IPS-NIHi7 (cell line): ENCODE data around the gene TIMELESS.
A peak's percentile ranks its signal among the peaks of the same experiment; 100 is the strongest.
"Not testable (repeated sequence)": the region's sequence is repeated elsewhere in the genome, so short reads cannot be mapped to it uniquely, and the experiment has no call there.

Source experiments
- DNase-seq: peaks from one replicate; pipeline ENCODE4 v3.0.0; 2012; ENCODE audit warnings: mixed read lengths; ENCODE audit errors: extremely low spot score

TIMELESS gene

DNA sequence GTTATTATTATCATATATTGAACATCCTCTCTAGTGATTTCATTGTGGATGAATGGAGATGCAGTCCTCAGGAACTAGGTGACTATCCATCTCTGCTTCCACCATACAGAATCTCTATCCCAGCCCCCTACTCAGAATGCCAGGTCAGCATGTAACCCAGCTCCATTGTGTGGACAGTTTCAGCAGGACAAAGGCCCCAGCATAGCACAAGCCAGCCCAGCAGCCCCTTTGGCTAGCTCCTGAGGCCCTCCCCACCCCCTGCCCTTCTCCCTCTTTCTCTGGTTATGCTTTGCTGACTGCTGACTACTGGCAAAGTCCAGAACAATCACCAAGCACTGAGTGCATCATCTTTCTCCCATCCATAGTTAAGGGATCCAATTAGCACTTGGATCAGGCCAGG lies 13.3 kb upstream of the TIMELESS start:
- peak; percentile 37 for DNase-seq

DNA sequence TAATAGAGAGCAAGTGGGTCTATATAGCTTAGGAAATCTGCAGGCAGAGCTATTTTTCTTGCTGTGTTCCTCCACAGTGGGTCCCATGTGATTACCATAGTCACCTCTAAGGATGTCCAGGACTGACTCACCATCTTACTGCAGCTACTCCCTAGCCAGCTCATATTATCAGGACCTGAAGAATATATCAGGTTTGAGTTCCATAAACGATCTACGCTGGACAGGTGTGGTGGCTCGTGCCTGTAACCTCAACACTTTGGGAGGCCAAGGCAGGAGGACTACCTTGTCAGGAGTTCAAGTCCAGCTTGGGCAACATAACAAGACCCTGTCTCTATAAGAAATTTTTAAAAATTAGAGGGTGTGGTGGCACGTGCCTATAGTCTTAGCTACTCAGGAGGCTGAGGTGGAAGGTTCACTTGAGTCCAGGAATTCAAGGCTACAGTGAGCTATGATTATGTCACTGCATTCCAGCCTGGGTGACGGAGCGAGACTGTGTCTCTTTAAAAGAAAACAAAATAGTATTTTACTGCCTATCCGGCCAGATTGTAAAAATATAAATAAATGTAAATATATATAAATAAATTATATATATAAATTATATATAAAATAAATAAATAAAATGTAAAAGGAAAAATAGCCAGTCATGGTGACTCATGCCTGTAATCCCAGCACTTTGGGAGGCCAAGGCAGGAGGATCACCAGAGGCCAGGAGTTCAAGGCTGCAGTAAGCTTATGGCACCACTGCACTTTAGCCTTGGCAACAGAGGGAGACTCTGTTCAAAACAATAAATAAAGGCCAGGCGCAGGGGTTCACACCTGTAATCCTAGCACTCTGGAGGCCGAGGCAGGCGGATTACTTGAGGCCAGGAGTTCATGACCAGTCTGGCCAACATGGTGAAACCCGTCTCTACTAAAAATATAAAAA lies 12.3 kb upstream of the TIMELESS start:
- no peak for DNase-seq

DNA sequence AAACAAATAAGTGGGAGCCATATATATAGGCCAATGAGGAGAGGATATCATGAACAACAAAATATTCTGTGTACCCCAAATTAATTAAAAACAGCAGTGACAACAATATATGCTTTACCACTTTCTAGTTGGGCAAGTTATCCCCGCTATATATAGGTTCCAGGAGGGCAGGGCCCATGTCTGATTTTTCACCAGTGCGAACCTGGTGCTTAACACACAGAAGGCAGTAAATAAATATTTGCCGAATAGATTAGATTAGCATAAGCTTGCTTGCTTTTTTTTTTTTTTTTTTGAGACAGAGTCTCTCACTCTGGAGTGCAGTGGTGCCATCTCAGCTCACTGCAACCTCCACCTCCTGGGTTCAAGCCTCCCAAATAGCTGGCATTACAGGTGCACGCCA lies 8.6 kb upstream of the TIMELESS start:
- DNase-seq, result no peak

DNA sequence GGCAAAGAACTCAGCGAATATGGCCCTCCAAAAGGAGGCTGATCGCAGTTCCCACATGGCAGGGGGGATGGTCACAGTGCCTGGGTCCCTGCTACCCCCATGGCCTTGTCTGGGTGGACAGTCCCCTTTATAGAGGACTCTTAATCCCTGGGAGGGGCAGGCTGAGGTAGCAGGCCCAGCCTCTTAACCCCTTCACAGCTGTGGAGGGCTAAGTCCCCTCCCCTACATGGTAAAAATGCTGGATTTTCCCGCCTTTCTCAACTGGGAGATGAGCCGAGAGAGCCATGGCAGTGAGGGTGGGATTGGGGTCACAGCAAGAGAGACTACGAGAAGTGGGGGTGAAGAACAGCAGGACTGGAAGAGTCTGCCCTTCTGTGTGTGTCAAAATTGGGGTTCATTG lies 5.3 kb upstream of the TIMELESS start, which contains the start of gene MIP:
MIP (minus strand) TSS at position 101 of the 400 bp plus-strand sequence; CDS start at position 57, 44 bp downstream.
- DNase-seq, result no peak

DNA sequence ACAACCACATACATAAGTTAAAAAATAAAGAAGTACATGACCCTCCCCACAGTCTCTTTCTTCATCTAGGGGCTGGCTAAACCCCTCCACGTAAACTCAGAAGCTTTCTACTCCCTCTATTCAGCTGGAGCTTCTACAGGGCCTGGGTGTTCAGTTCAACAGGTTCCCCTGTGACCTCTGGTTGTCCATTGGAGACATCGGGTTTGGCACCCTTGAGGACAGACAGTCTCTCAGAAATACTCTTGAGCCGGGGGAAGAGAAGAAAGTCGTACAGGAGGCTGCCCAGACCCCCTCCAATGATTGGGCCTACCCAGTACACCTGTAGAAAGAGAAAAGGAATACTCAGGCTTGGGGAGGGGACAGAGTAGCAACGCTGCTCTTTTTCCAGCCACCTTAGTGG lies 1.9 kb upstream of the TIMELESS start:
- no peak for DNase-seq

DNA sequence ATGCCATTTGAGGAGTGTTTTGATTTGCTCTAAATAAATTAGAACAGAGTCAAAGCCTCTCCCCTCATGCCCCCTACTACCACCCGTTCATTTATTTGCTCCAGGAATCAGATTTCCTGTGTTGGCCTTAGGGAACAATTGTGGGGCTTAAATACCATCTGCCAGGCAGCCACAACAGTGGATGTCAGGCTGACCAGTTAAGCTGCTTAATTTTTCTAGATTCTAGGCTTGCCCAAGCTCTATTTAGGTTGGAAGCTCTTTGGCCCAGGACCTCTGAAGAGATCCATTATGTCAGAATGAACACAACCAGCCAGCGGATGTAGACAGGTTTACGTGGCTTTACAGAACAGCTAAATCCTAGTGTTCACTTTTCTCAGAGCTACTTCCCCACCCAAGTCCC lies 1.0 kb upstream of the TIMELESS start:
- no peak for DNase-seq

DNA sequence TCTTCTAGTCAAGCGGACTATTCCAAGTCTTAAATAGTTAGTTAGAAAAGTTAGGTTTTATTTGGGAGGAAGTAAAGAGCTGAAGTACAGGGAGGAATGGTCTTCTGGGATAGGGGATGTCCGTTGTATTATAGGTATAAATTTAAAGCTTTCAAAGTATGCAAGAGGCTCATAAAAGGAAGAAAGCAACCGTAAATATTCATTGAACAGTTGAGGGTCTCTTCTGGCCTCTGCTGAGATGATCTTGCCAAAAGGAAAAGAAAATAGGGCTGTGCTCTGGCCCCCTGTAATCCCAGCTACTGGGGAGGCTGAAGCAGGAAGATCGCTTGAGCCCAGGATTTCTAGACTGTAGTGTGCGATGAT lies 377 bp upstream of the TIMELESS start:
- DNase-seq, result no peak

DNA sequence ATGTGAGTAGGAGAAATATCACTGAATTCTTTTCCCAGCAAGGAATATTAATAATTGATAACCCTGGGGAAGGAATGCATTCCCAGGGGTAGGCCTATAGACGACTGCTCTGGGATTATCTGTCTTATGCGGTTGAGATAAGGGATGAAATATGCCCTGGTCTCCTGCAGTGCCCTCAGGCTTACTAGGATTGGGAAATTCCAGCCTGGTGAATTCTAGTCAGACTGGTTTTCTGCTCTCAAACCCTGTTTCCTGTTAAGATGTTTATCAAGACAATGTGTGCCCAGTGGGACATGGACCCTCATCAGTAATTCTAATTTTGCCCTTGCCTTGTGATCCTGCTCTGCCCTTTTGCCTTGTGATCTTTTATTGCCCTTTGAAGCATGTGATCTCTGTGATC lies 6.0 kb downstream of the TIMELESS start:
- not testable (repeated sequence) for DNase-seq

DNA sequence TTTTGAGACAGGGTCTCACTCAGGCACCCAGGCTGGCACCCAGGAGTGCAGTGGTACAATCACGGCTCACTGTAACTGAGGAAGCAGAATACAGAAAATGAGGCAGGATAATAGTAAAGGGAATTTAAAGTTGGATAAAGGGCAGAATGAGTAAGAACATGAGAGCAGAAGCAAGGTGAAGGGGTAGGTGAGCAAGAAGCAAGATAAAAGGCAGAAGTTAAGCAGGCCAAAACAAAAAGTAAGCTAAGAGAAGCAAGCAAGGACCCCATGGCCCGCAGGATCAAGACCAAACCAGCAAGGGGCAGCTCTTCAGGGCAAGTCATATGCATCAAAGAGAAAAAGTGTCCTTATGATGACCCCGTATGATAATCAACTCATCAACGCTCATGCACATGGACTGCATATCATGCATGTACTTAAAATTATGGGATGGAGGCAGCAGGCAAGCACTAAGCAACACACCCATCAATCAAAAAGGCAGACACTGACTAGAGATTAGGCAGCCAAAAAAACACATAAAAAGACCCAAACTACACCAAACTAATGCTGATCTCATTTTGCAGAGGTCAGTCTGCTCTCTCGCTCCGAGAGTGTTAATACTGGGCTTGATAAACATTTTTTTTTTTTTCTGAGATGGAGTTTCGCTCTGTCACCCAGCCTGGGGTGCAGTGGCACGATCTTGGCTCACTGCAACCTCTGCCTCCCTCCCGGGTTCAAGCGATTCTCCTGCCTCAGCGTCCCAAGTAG lies 11.6 kb downstream of the TIMELESS start:
- DNase-seq, result no peak

DNA sequence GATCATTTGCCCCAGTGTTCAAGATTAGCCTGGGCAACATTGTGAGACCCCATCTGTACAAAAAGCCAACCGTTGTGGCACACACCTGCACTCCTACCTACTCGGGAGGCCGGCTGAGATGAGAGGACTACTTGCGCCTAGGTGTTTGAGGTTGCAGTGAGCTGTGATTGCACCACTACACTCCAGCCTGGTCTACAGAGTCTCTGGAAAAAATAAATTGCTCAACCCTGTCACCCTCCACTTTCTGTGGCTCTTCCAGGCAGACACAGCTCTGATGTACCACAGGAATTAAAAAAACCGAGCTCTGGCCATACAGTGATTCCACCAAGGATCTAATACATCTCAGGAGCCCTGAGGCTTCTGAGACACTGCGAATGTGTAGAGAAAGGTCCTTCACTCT lies 14.4 kb downstream of the TIMELESS start:
- no peak for DNase-seq

DNA sequence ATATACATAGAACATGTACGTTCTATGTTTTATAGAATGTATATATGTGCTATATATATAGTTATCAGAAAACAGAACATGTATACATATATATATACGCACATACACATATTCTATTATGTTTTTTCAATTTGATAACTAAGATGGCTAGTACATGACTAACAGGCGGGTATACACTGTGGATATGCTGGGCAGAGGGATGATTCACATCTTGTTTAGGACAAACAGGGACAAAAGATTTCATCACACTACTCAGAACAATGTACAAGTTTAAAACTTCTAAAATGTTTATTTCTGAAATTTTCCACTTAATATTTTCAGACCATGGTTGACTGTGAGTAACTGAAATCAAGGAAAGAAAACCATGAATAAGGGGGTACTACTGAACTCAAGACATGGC lies 17.4 kb downstream of the TIMELESS start:
- no peak for DNase-seq

DNA sequence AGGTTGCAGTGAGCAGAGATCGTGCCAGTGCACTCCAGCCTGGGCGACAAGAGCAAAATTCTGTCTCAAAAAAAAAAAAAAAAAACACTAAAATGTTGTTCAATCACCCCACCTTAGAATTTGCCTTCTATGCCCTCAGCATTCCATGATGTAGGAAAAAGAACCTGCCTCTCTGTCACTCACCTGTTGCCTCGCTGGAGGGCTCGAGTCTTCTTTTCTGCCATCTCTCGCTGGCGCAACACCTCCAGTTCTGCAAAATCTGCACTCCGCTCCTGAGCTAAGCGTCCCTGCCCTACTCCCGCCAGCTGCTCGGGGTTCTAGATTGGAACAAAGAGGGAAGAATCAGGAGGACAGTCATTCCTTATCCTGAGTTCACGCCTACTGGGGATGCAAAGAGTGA lies 17.9 kb downstream of the TIMELESS start:
- no peak for DNase-seq

DNA sequence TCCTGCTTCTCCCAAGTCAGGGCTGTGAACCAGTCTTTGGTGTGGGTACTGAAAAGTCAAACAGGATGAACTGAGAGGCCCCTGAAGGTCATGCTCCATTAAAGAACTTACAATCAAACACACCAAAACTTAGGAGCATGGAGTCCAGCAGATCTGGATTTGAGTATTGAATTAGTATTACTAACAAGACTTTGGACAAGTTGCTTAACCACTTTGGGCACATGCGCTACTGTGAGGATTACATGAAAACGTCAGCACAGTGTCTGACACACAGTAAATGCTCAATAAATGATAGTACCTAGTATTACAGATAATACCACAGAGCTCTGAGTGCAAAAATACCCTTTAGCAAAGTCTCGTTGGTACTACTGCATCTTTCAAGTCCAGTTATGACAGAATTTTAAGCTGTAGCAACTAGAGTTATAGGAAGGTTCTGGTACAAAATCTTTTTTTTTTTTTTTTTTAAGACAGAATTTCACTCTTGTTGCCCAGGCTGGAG lies 23.2 kb downstream of the TIMELESS start:
- no peak for DNase-seq

DNA sequence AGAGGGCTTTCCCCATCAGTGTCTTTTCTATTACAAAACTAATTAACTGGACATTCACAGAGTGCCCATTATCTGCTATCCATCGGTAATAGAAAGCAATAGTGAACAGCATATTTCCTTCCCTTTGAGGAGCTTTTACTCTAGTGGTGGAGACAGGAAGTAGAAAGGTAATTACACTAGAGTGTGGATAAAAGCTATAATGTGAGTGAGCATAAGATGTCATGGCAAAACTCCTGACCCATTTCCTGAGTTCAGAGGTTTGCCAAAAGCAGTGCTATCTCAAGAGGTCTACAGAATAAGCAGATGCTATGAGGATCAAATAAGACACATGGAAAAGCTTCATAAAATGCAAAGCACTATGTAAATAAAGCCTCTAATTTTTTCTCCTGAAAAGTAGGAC lies 24.0 kb downstream of the TIMELESS start:
- DNase-seq, result no peak

DNA sequence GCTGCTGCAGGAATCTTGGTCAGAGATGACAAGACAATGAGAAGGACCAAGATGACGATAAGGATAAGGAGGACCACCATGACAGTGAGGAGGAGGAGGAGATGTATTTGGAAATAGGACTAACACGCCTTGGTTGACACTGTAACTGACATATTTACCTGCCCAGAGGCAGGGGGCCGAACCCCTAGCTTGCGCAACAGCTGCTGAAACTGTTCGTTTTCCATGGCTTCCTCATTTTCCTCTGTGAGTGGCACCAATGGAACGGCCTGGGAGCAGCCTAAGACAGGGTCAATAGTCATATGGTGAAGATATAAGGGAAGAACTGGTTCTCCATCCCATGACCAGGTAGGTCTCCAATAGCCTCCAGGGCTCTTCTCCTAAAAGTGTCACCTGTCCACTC lies 28.8 kb downstream of the TIMELESS start:
- no peak for DNase-seq

DNA sequence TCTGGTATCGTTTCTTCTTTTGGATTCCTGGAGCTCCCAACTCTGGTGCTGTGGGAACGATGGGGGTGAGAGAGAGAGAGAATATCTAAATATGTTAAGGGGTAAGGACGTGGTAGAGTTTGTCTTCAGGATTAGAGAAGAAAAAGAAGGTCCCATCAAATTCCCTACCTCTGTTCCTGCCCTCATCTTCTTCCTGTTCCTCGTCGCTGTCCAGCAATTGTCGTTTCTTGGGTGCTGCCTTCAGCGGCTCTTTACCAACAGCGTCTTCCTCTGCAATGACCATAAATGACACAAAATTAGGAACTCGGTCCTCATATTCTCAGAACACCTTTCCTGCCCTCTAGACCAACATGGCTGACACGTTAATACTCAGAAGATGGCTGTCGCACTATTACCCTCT lies 31.5 kb downstream of the TIMELESS start:
- DNase-seq, result no peak

DNA sequence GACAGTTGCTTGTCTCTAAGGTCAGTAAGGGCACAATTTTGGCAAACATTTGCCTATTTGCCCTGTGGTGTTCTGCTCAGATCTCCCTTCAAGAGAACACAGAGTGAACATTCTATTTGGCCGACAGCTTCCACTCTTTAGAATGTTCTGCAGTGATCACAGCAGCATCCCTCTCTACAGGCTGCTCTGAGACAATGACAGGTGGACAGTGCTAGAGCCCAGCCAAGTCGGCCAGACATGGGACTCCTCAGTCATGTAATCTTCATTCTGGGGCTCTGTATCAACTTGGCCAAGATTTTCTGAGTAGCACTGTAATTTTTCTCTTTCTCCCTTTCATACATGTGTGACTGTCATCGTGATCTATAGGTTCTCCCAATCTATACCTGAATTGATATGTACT lies 34.8 kb downstream of the TIMELESS start:
- no peak for DNase-seq

DNA sequence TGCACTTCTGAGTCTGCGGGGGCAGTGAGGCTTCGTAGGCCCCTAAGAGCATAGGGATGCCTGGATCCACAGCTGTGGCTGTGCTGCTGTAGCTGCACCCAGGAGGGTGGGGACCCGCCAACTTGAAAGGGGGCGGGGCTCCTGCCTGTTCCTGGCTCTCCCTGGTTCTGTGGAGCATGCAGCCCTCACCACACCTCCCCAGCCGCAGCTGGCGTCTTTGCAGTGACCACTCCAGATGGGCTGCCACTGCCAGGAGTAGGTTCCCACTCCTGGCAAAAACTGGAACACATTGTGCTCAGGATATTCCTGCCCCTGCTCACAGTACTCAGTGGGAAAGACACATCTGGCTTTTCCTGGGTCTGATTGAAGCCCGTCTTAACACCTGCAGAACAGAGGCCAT lies 35.8 kb downstream of the TIMELESS start:
- no peak for DNase-seq

DNA sequence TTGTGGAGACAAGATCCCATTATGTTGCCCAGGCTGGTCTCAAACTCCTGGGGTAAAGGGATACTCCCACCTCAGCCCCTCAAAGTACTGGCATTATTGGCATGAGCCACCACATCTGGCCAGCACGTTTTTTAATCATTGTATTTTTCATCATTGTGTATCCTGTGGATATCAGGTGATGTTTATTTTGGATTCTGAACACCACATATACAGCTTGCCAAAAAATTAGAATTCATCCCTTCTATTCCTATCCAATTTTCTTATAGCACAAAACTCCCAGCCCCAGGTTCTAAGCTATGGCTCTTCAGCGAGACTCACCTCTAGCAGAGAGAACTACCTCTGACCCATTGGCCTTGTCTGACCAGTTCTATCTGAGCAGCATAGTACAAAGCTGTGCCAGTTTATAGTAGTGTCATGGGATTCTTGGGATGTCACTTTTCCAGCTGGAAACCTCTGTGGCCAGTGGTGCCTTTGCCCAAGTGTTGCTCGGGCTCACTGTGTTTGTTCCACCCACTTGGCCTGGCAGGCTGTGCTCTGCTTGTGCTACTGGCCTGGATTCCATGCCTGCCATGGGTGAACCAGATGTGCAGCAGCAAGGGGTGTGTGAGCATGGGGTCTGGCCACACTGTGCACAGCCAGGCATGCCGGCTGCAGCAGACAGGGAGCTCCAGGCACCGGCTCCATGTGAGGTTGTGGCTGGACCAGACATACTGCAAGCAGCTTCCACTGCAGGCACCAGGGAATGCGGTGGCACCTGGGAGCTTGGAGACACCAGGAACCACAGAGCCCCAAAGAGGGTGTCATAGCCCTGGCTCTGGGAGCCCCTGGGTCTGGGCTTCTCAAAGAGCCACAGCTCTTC lies 37.2 kb downstream of the TIMELESS start:
- DNase-seq, result no peak

DNA sequence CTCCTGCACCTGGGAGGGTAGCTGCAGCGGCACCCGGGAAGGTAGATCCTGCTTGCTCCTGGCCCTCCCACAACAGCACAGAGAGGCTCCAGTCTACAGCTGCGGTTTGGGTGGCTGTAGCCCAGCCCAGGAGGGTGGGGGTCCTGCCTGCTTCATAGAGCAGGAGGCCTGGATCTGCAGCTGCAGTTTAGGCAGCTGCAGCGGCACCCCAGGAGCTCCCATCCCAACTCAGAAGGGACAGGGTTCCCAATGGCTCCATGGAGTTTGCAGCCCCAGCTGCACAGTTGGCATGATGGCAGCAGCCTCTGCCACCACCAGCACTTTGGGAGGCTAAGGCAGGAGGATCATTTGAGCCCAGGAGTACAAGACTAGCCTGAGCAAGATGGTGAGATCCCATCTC lies 38.5 kb downstream of the TIMELESS start:
- no peak for DNase-seq

DNA sequence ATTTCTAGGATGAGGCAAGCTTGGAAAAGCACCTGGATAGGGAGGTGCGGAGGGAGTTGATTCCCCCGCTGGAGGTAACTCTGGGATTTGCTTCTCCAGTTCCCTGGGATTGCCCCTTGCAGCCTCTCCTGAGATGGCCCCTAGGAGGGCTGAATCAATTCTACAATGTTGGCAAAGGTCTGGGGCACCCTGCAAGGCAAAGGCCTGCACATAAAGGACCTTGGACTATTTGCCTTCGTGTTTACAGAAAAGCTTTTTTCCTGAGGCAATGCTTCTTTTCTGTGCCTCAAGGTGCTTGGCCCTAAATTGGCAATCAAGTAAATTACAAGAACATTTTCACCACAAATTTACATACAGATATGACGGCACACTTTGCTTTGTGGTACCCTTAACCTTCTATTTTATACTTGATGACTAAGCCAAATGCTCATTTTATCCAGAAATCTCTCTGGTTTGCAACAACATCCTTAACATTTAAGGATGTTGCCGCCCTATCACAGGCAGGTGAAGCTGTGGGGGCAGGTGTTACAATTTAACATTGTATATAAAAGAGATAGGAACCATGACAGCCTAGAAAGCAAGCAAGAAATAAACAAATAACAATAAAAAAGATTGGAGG lies 40.3 kb downstream of the TIMELESS start:
- no peak for DNase-seq
